H9 (cell line): ENCODE results near the gene ZNF335. TPM values are rescaled to one million over a fixed set of nuclear protein-coding genes. Genes with fewer than 3 reads are reported as not detected.

Experiments used
- DNase-seq: peaks from one replicate; pipeline ENCODE4 v3.0.0-alpha.2; 2017
- H2AFZ ChIP-seq: one replicate; pipeline ENCODE4 v1.6.1; 2013; ENCODE audit warnings: mild to moderate bottlenecking, low read length, control low read depth, moderate library complexity
- H2AK5ac ChIP-seq: 2 replicates; pipeline ENCODE4 v1.6.1; 2013; ENCODE audit warnings: low read length, control low read depth, mixed read lengths; ENCODE audit not compliant: insufficient read length
- H2BK120ac ChIP-seq: one replicate; pipeline ENCODE4 v1.6.1; 2013; ENCODE audit warnings: low read depth, mild to moderate bottlenecking, low read length, control low read depth, inconsistent platforms; ENCODE audit not compliant: poor library complexity, severe bottlenecking
- H2BK12ac ChIP-seq: 2 replicates; pipeline ENCODE4 v1.6.1; 2013; ENCODE audit warnings: low read length, control low read depth, mixed read lengths, low read depth; ENCODE audit not compliant: insufficient read length
- H2BK15ac ChIP-seq: 2 replicates; pipeline ENCODE4 v1.6.1; 2013; ENCODE audit warnings: low read depth, low read length, control low read depth
- H2BK20ac ChIP-seq: one replicate; pipeline ENCODE4 v1.6.1; 2013; ENCODE audit warnings: low read depth, mild to moderate bottlenecking, low read length, control low read depth, inconsistent platforms; ENCODE audit not compliant: poor library complexity, severe bottlenecking
- H2BK5ac ChIP-seq: 2 replicates; pipeline ENCODE4 v1.6.1; 2013; ENCODE audit warnings: low read length, control low read depth, mixed read lengths; ENCODE audit not compliant: insufficient read length
- H3K14ac ChIP-seq: 2 replicates; pipeline ENCODE4 v1.6.1; 2013; ENCODE audit warnings: low read length, control low read depth; ENCODE audit not compliant: insufficient read depth
- H3K18ac ChIP-seq: 2 replicates; pipeline ENCODE4 v1.6.1; 2013; ENCODE audit warnings: low read depth, mild to moderate bottlenecking, mixed read lengths, low read length, control low read depth; ENCODE audit not compliant: insufficient read length
- H3K23ac ChIP-seq: 2 replicates; pipeline ENCODE4 v1.6.1; 2013; ENCODE audit warnings: low read length, control low read depth, mixed read lengths, low read depth; ENCODE audit not compliant: insufficient read length
- H3K23me2 ChIP-seq: 2 replicates; pipeline ENCODE4 v1.6.1; 2013; ENCODE audit warnings: low read depth, mild to moderate bottlenecking, mixed read lengths, low read length, control low read depth; ENCODE audit not compliant: insufficient read length, poor library complexity, severe bottlenecking
- H3K27ac ChIP-seq: 2 replicates; pipeline ENCODE4 v1.5.1; 2013; ENCODE audit warnings: low read length, control low read depth, mixed read lengths, low read depth; ENCODE audit not compliant: insufficient read length
- H3K27me3 ChIP-seq: 2 replicates; pipeline ENCODE4 v1.6.1; 2013; ENCODE audit warnings: low read length, control low read depth, inconsistent platforms; ENCODE audit not compliant: insufficient read depth
- H3K4ac ChIP-seq: 2 replicates; pipeline ENCODE4 v1.6.1; 2013; ENCODE audit warnings: low read depth, mild to moderate bottlenecking, control low read depth, inconsistent platforms, low read length, moderate library complexity
- H3K4me1 ChIP-seq: 2 replicates; pipeline ENCODE4 v1.6.1; 2013; ENCODE audit warnings: low read length, control low read depth, inconsistent platforms; ENCODE audit not compliant: insufficient read depth
- H3K4me2 ChIP-seq: 2 replicates; pipeline ENCODE4 v1.6.1; 2013; ENCODE audit warnings: low read length, control low read depth, mixed read lengths; ENCODE audit not compliant: insufficient read length, insufficient read depth
- H3K56ac ChIP-seq: 2 replicates; pipeline ENCODE4 v1.6.1; 2013; ENCODE audit warnings: low read depth, mild to moderate bottlenecking, mixed read lengths, low read length, control low read depth; ENCODE audit not compliant: insufficient read length
- H3K79me1 ChIP-seq: 2 replicates; pipeline ENCODE4 v1.6.1; 2013; ENCODE audit warnings: low read depth, mild to moderate bottlenecking, moderate library complexity, low read length, control low read depth, inconsistent platforms; ENCODE audit not compliant: insufficient read depth, poor library complexity, severe bottlenecking
- H3K79me2 ChIP-seq: 2 replicates; pipeline ENCODE4 v1.6.1; 2013; ENCODE audit warnings: low read length, control low read depth, inconsistent platforms; ENCODE audit not compliant: insufficient read depth
- H3K9ac ChIP-seq: 2 replicates; pipeline ENCODE4 v1.6.1; 2013; ENCODE audit warnings: low read length, control low read depth, mixed read lengths; ENCODE audit not compliant: insufficient read length; ENCODE audit errors: extremely low read depth
- H3K9me3 ChIP-seq: one replicate; pipeline ENCODE4 v1.6.1; 2013; ENCODE audit warnings: low read depth, low read length, inconsistent platforms; ENCODE audit not compliant: control insufficient read depth
- H3T11ph ChIP-seq: one replicate; pipeline ENCODE4 v1.6.1; 2013; ENCODE audit warnings: mild to moderate bottlenecking, low read length, control low read depth, inconsistent platforms
- H4K20me1 ChIP-seq: one replicate; pipeline ENCODE4 v1.6.1; 2013; ENCODE audit not compliant: control insufficient read depth, insufficient read length, insufficient read depth
- H4K5ac ChIP-seq: 2 replicates; pipeline ENCODE4 v1.6.1; 2013; ENCODE audit warnings: low read depth, mild to moderate bottlenecking, mixed read lengths, low read length, control low read depth; ENCODE audit not compliant: insufficient read length
- H4K8ac ChIP-seq: replicated peaks from 2 replicates; pipeline ENCODE4 v1.6.1; 2013; ENCODE audit warnings: low read length, control low read depth, mixed read lengths, low read depth; ENCODE audit not compliant: insufficient read length
- H4K91ac ChIP-seq: 2 replicates; pipeline ENCODE4 v1.6.1; 2013; ENCODE audit warnings: low read depth, mild to moderate bottlenecking, moderate library complexity, mixed read lengths, low read length, control low read depth; ENCODE audit not compliant: insufficient read length
- H3K27ac Mint-ChIP-seq, 3 experiments: 2 replicates in 2 of 3; 3 replicates in 1 of 3; pipeline ENCODE4 v1.8.0; 2020 to 2021; ENCODE audit warnings: mixed read lengths in 3 of 3, mild to moderate bottlenecking in 1 of 3, moderate library complexity in 1 of 3
- H3K27me3 Mint-ChIP-seq: 2 replicates; pipeline ENCODE4 v1.8.0; 2021; ENCODE audit warnings: low read depth, mild to moderate bottlenecking, moderate library complexity, mixed read lengths
- H3K36me3 Mint-ChIP-seq, 3 experiments: 2 replicates in 2 of 3; 3 replicates in 1 of 3; pipeline ENCODE4 v1.8.0; 2020 to 2021; ENCODE audit warnings: low read depth in 3 of 3, mixed read lengths in 3 of 3; ENCODE audit not compliant: insufficient read depth in 1 of 3
- H3K4me1 Mint-ChIP-seq, 2 experiments: 2 replicates each; pipeline ENCODE4 v1.8.0; 2020; ENCODE audit warnings: mixed read lengths in 2 of 2
- H3K4me3 Mint-ChIP-seq, 2 experiments: 2 replicates in 1 of 2; 3 replicates in 1 of 2; pipeline ENCODE4 v1.8.0; 2020 to 2021; ENCODE audit warnings: mild to moderate bottlenecking in 2 of 2, mixed read lengths in 2 of 2, moderate library complexity in 1 of 2
- H3K9me3 Mint-ChIP-seq, 2 experiments: 2 replicates in 1 of 2; 3 replicates in 1 of 2; pipeline ENCODE4 v1.8.0; 2020; ENCODE audit warnings: mild to moderate bottlenecking in 2 of 2, mixed read lengths in 2 of 2, moderate library complexity in 1 of 2
- WGBS: extraction: QIAGEN DNeasy Blood & Tissue Kit; methylation state at CpG from one replicate; pipeline ENCODE4 v1.1.7; 2013; ENCODE audit warnings: missing lambda C conversion rate, low lambda C conversion rate, mixed read lengths; ENCODE audit not compliant: insufficient read length; ENCODE audit errors: extremely low coverage; 5-methylcytosine and 5-hydroxymethylcytosine counted together
- total RNA-seq: library from RNA; stranded (reverse); gene quantifications from 2 replicates; pipeline ENCODE4 v1.2.1, GENCODE V29; 2021
- TF ChIP-seq, protein P1 (sequence below): fragments of 200-600 bp; sonication (generic); conservative IDR thresholded peaks from 3 replicates; pipeline ENCODE4 v1.8.0; 2021; ENCODE audit warnings: antibody characterized with exemption, mild to moderate bottlenecking

Gene ZNF335
- total RNA-seq, 1 experiment from 2014 or later, result 21.1 TPM

DNA sequence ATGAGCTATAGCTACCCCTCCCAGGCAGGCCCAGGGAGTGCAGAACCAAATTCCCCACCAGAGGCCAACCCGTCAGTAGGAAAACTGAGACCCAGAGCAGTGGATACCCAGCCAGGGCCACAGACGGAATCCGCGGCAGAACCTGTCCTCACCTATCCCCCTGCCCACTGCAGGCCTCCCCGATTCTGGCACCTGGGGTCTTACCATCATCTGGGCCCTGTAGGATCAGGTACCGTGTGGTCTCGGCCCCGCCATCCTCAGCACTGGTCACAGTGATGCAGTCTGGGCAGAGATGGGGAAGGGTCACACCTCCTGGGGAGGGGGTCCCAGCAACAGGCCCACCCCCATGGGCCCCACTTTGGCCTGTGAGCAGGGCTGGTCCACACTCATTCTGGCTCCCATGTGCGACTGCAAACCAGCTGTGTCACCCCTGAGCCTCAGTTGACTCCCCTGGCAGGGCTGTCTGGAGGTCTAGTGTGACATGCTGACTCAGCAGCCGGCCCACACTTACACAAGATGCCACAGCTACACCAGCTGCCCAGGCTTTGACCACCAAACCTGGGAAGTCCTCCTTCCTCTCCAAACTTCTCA is 3.8 kb downstream of the ZNF335 start:
- WGBS, result no CpG with 5 or more reads among the region's 10 CpGs
- Histone ChIP-seq H2BK120ac (no peak overlapping the region), H3K27ac (no peak overlapping the region), H3T11ph (no peak overlapping the region), H2BK20ac (no peak overlapping the region), H3K18ac (no peak overlapping the region), H3K9me3 (no peaks in the 10 kb centered on the region), H4K5ac (no peak overlapping the region), H3K4me1 (no peaks in the 10 kb centered on the region), H4K8ac (no peak overlapping the region), H2AK5ac (no peak overlapping the region), H4K20me1 (no peaks in the 10 kb centered on the region), H4K91ac (no peak overlapping the region), H2AFZ (no peak overlapping the region), H3K14ac (no peak overlapping the region), H3K56ac (no peak overlapping the region), H3K79me1 (no peaks in the 10 kb centered on the region), H3K79me2 (no peaks in the 10 kb centered on the region), H2BK15ac (no peak overlapping the region), H2BK12ac (no peak overlapping the region), H3K27me3 (no peaks in the 10 kb centered on the region), H3K4me2 (no peak overlapping the region), H2BK5ac (no peak overlapping the region), H3K9ac (no peak overlapping the region), H3K4ac (no peak overlapping the region), H3K23me2 (peaks cover 5% of the 10 kb centered on the region), H3K23ac (no peak overlapping the region)
- no peak for DNase-seq
- TF ChIP-seq, protein P1, sequence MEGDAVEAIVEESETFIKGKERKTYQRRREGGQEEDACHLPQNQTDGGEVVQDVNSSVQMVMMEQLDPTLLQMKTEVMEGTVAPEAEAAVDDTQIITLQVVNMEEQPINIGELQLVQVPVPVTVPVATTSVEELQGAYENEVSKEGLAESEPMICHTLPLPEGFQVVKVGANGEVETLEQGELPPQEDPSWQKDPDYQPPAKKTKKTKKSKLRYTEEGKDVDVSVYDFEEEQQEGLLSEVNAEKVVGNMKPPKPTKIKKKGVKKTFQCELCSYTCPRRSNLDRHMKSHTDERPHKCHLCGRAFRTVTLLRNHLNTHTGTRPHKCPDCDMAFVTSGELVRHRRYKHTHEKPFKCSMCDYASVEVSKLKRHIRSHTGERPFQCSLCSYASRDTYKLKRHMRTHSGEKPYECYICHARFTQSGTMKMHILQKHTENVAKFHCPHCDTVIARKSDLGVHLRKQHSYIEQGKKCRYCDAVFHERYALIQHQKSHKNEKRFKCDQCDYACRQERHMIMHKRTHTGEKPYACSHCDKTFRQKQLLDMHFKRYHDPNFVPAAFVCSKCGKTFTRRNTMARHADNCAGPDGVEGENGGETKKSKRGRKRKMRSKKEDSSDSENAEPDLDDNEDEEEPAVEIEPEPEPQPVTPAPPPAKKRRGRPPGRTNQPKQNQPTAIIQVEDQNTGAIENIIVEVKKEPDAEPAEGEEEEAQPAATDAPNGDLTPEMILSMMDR, result no peak
- Mint-ChIP-seq H3K9me3 (no peaks in the 10 kb centered on the region; a peak in 1 of 5 replicates), H3K4me3 (no peak overlapping the region), H3K36me3 (peaks cover 4 to 41% (median 27%) of the 10 kb centered on the region in 3 experiments; a peak in 6 of 7 replicates), H3K4me1 (peaks cover 12 to 14% of the 10 kb centered on the region in 2 experiments), H3K27me3 (no peaks in the 10 kb centered on the region; the same call in 1 of the 2 replicates), H3K27ac (no peak overlapping the region)
